Temporal lobe (tissue), 1 donor: Measurements from ENCODE around the gene COL8A2. TPM values are rescaled to one million over a fixed set of nuclear protein-coding genes. Genes with fewer than 3 reads are reported as not detected.

ENCODE experiments used
- total RNA-seq: library from RNA; depleted of rRNA; stranded (reverse); fragments of >200 nt; gene quantifications from one replicate; pipeline ENCODE4 v1.2.3, GENCODE V29; 2014

COL8A2 gene
- total RNA-seq, 1 donor from 2014 or later = 0.98 TPM

Other genes starting within 250 kb of the COL8A2 start
- gene AGO1, start 242.0 kb downstream of the COL8A2 start, total RNA-seq = 15.5 TPM
- 18.9 TPM for gene AGO3, start 194.1 kb downstream of the COL8A2 start, total RNA-seq
- 5.9 TPM for gene TEKT2, start 41.1 kb downstream of the COL8A2 start, total RNA-seq
- 14.8 TPM for gene ADPRS, start 36.3 kb downstream of the COL8A2 start, total RNA-seq
- 40.8 TPM for gene TRAPPC3, start 24.3 kb upstream of the COL8A2 start, total RNA-seq
- gene MAP7D1, start 30.9 kb upstream of the COL8A2 start, total RNA-seq = 52.9 TPM
- 69.8 TPM for gene THRAP3, start 99.2 kb upstream of the COL8A2 start, total RNA-seq
- 1.7 TPM for gene SH3D21, start 181.1 kb upstream of the COL8A2 start, total RNA-seq
- gene EVA1B, start 198.4 kb upstream of the COL8A2 start, total RNA-seq = 3.7 TPM